Glutamatergic neuron (in vitro differentiated cells): ENCODE results near the gene TMED1. TPM values are rescaled to one million over a fixed set of nuclear protein-coding genes. Genes with fewer than 3 reads are reported as not detected.

Source experiments
- DNase-seq: peaks from one replicate; pipeline ENCODE4 v3.0.0; 2022
- H3K27ac Mint-ChIP-seq: one replicate; pipeline ENCODE4 v1.8.0; 2020; ENCODE audit warnings: mild to moderate bottlenecking, mixed read lengths, inconsistent platforms; ENCODE audit not compliant: unreplicated experiment
- H3K27me3 Mint-ChIP-seq: one replicate; pipeline ENCODE4 v1.8.0; 2020; ENCODE audit warnings: mild to moderate bottlenecking, moderate library complexity, mixed read lengths, inconsistent platforms; ENCODE audit not compliant: unreplicated experiment
- H3K36me3 Mint-ChIP-seq: one replicate; pipeline ENCODE4 v1.8.0; 2020; ENCODE audit warnings: mild to moderate bottlenecking, mixed read lengths, inconsistent platforms; ENCODE audit not compliant: unreplicated experiment
- H3K4me1 Mint-ChIP-seq: one replicate; pipeline ENCODE4 v1.8.0; 2020; ENCODE audit warnings: mild to moderate bottlenecking, low read depth, mixed read lengths, inconsistent platforms; ENCODE audit not compliant: unreplicated experiment
- H3K4me3 Mint-ChIP-seq: one replicate; pipeline ENCODE4 v1.8.0; 2020; ENCODE audit warnings: mild to moderate bottlenecking, mixed read lengths, inconsistent platforms; ENCODE audit not compliant: unreplicated experiment
- H3K9me3 Mint-ChIP-seq: one replicate; pipeline ENCODE4 v1.8.0; 2020; ENCODE audit warnings: mild to moderate bottlenecking, moderate library complexity, mixed read lengths, inconsistent platforms; ENCODE audit not compliant: unreplicated experiment
- total RNA-seq: library from RNA; stranded (reverse); fragmentation: NEBNext Ultra II Directional; extraction: Animal tissue kit (Norgen Biotek cat#: 25700); gene quantifications from one replicate; pipeline ENCODE4 v1.2.1, GENCODE V29; 2021; ENCODE audit not compliant: unreplicated experiment
- TF ChIP-seq, protein P1 (sequence below): fragments of 200-600 bp; sonication (generic); IDR thresholded peaks from one replicate; pipeline ENCODE4 v1.5.0; 2021; ENCODE audit not compliant: partially characterized antibody, unreplicated experiment

The TMED1 gene
- total RNA-seq, 1 donor from 2014 or later = 10.4 TPM

DNA sequence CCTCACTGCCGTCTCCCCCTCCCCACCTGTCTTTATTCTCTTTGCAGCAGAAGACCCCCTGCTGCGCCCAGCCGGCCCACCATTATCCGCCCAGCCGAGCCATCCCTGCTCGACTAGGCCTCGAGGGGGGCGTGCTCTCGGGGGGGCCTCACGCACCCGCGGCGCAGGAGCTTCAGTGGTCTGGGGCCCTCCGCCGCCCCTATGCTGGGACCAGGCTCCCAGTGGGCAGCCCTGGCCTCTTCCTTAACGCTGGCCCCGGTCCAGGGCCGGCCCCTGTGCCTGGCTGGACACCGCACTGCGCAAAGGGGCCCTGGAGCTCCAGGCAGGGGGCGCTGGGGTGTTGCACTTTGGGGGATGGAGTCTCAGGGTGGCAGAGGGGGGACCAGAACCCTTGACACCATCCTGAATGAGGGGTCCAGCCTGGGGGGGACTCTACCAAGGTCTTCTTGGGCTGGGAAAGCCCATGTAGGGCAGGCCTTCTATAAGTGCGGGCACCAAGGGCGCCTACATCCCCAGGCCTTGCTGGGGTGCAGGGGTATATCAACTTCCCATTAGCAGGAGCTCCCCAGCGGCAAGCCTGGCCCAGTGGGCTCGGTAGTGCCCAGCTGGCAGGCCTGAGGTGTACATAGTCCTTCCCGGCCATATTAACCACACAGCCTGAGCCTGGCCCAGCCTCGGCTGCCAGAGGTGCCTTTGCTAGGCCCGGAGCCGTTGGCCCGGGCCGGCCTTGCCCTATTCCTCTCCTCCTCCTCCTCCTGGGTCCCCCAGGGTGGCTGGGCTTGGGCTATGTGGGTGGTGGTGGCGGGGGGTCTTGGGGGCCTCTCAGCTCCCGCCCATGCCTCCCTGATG lies 4.9 kb downstream of the TMED1 start:
- DNase-seq = no peak
- Mint-ChIP-seq H3K27ac (no peak overlapping the region), H3K4me1 (peaks cover under 1% of the 10 kb centered on the region), H3K27me3 (peaks cover 5% of the 10 kb centered on the region), H3K36me3 (no peaks in the 10 kb centered on the region), H3K4me3 (no peak overlapping the region), H3K9me3 (peaks cover 9% of the 10 kb centered on the region)
- TF ChIP-seq, protein P1, sequence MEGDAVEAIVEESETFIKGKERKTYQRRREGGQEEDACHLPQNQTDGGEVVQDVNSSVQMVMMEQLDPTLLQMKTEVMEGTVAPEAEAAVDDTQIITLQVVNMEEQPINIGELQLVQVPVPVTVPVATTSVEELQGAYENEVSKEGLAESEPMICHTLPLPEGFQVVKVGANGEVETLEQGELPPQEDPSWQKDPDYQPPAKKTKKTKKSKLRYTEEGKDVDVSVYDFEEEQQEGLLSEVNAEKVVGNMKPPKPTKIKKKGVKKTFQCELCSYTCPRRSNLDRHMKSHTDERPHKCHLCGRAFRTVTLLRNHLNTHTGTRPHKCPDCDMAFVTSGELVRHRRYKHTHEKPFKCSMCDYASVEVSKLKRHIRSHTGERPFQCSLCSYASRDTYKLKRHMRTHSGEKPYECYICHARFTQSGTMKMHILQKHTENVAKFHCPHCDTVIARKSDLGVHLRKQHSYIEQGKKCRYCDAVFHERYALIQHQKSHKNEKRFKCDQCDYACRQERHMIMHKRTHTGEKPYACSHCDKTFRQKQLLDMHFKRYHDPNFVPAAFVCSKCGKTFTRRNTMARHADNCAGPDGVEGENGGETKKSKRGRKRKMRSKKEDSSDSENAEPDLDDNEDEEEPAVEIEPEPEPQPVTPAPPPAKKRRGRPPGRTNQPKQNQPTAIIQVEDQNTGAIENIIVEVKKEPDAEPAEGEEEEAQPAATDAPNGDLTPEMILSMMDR = no peak

DNA sequence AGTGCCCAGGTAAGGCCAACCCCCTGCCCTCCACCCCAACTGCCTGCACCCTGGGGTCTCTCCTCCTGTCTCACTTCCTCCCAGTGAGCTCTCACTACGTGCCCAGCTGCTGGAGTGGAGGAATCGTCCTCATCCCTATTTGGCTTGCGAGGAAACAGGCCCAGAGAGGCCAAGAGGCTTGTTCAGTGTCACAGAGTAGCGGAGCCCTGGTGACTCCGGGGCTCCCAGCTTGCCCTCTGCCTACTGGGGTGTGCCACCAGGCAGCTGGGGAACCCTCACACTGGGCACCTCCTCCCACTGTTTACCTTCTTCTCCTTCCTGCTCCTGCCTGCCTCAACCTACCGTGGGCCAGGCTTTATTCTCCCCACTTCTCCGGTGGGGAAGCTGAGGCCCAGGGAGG lies 5.6 kb downstream of the TMED1 start:
- Mint-ChIP-seq H3K9me3 (peaks cover 10% of the 10 kb centered on the region), H3K36me3 (no peaks in the 10 kb centered on the region), H3K4me1 (no peaks in the 10 kb centered on the region), H3K4me3 (no peak overlapping the region), H3K27ac (no peak overlapping the region), H3K27me3 (peaks cover 3% of the 10 kb centered on the region)
- TF ChIP-seq, protein P1 = no peak
- no peak for DNase-seq

DNA sequence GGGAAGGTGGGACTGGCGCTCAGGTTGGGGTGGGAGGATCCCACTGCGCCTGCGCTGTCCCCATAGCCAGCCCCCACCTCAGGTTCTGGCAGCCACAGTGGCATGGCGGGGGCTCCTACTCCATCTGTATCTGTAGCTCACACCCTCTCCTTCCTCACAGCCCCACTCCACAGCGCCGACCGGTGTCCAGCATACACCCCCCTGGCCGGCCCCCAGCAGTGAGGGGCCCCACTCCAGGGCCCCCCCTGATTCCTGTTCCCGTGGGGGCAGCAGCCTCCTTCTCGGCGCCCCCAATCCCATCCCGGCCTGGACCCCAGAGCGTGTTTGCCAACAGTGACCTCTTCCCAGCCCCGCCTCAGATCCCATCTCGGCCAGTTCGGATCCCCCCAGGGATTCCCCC lies 6.0 kb downstream of the TMED1 start:
- no peaks in the 10 kb centered on the region for H3K4me1 Mint-ChIP-seq
- no peaks in the 10 kb centered on the region for H3K36me3 Mint-ChIP-seq
- peaks cover 10% of the 10 kb centered on the region for H3K9me3 Mint-ChIP-seq
- no peak overlapping the region for H3K27ac Mint-ChIP-seq
- TF ChIP-seq, protein P1 = no peak
- H3K4me3 Mint-ChIP-seq = no peak overlapping the region
- H3K27me3 Mint-ChIP-seq = peaks cover 3% of the 10 kb centered on the region
- no peak for DNase-seq

DNA sequence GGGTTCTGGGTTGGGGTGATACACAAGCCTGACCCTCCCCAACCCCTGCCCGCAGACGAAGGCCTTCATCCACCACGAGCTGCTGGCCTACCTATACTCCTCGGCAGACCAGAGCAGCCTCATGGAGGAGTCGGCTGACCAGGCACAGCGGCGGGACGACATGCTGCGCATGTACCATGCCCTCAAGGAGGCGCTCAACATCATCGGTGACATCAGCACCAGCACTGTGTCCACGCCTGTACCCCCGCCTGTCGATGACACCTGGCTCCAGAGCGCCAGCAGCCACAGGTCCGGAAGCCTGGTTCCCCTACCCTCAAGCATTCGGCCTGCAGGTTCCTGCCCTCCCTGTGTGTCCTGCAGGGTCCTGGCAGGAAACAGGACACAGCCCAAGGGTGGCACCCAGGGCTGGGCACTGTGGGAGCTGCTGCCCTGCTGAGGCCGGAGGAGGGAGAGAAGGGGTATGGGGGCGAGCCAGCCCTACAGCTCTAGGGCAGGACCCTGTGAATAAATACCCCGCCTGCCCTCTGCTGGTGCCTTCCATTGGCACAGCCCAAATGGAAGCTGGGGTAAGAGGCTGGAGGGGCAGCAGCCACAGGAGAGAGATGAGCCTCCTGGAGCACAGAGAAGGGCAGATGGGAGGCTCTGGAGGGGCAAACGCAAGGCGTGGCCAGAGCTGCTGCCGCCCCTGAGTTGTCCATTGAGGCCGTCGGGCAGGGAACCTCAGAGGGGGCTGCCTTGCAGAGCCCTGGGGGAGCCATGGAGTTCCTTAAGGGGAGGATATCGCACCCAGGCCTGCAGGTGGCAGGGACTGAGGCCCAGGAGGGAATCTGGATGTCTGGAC lies 6.8 kb downstream of the TMED1 start:
- H3K9me3 Mint-ChIP-seq = peaks cover 10% of the 10 kb centered on the region
- TF ChIP-seq, protein P1 = no peak
- no peaks in the 10 kb centered on the region for H3K36me3 Mint-ChIP-seq
- DNase-seq = no peak
- no peak overlapping the region for H3K27ac Mint-ChIP-seq
- H3K27me3 Mint-ChIP-seq = peaks cover 3% of the 10 kb centered on the region
- no peaks in the 10 kb centered on the region for H3K4me1 Mint-ChIP-seq
- no peak overlapping the region for H3K4me3 Mint-ChIP-seq

DNA sequence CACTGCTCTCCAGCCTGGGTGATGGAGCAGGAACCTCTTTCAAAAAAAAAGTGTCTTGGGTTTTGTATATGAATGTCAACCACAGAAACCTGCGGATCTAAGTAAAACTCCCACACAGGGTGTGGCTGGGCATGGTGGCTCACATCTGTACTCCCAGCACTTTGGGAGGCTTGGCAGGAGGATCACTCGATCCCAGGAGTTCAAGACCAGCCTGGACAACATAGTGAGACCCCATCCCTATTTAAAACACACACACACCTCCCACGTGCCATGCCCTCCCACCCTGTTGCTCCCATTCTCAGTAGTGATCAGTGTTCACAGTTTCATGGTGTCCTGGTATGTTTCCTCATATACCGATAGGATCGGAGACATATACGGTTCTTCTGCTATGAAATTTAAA lies 9.2 kb downstream of the TMED1 start:
- Mint-ChIP-seq H3K36me3 (no peaks in the 10 kb centered on the region), H3K27ac (no peak overlapping the region), H3K4me3 (no peak overlapping the region), H3K4me1 (no peaks in the 10 kb centered on the region), H3K9me3 (peaks cover 7% of the 10 kb centered on the region), H3K27me3 (peaks cover 3% of the 10 kb centered on the region)
- TF ChIP-seq, protein P1 = no peak
- no peak for DNase-seq
